HTERT RPE-1 (cell line): ENCODE measurements around the gene NKRF.

Experiments
- in situ Hi-C: fragments of 300-500 bp; cut with MboI; formaldehyde crosslinking; loops from 4 replicates; pipeline ENCODE4 v1.14.3; 2020; ENCODE audit warnings: low sequenced_read_pairs

Gene NKRF

GRCh38 chrX:119617517-119618164 is 11.4 kb upstream of the NKRF start:
- in situ Hi-C loops, result no loop called here

- in situ Hi-C loops, result no loop called here
These were observed 8.6 kb upstream of the NKRF start for GRCh38 chrX:119614776-119615175.

- in situ Hi-C loops, result no loop called here
These were observed 780 bp upstream of the NKRF start for GRCh38 chrX:119607018-119607389.

GRCh38 chrX:119605464-119606279 is 552 bp downstream of the NKRF start:
- in situ Hi-C loops, result no loop called here

- in situ Hi-C loops, result no loop called here
These were observed 1.3 kb downstream of the NKRF start for GRCh38 chrX:119604766-119605463.

- in situ Hi-C loops, result no loop called here
These were observed 3.4 kb downstream of the NKRF start for GRCh38 chrX:119602701-119603255.

- in situ Hi-C loops, result no loop called here
These were observed 16.4 kb downstream of the NKRF start for GRCh38 chrX:119589810-119590209.

- in situ Hi-C loops, result no loop called here
These were observed 22.7 kb downstream of the NKRF start for GRCh38 chrX:119583431-119584059.

GRCh38 chrX:119579414-119579813 is 26.8 kb downstream of the NKRF start:
- in situ Hi-C loops, result no loop called here

- in situ Hi-C loops, result no loop called here
These were observed 31.6 kb downstream of the NKRF start, which contains the start of gene UBE2A for GRCh38 chrX:119574394-119575266. UBE2A (plus strand) TSS chrX:119574563; CDS start chrX:119574712, 149 bp downstream.

GRCh38 chrX:119573840-119574393 is 32.3 kb downstream of the NKRF start:
- in situ Hi-C loops, result no loop called here

GRCh38 chrX:119573222-119573621 is 33.0 kb downstream of the NKRF start:
- in situ Hi-C loops, result no loop called here

- in situ Hi-C loops, result no loop called here
These were observed 35.8 kb downstream of the NKRF start for GRCh38 chrX:119570351-119570835.

GRCh38 chrX:119565107-119565663 is 41.0 kb downstream of the NKRF start, which contains the start of gene STEEP1:
STEEP1 (minus strand) TSS chrX:119565409; CDS start chrX:119565355, 54 bp downstream.
- in situ Hi-C loops, result no loop called here

GRCh38 chrX:119552508-119552907 is 53.7 kb downstream of the NKRF start:
- in situ Hi-C loops, result no loop called here

- in situ Hi-C loops, result no loop called here
These were observed 56.8 kb downstream of the NKRF start for GRCh38 chrX:119549327-119550016.

- in situ Hi-C loops, result no loop called here
These were observed 65.0 kb downstream of the NKRF start for GRCh38 chrX:119541188-119541587.

- in situ Hi-C loops, result no loop called here
These were observed 66.4 kb downstream of the NKRF start for GRCh38 chrX:119539872-119540271.
